Measurements from ENCODE around the gene ACTR6. TPM values are rescaled to one million over a fixed set of nuclear protein-coding genes. Genes with fewer than 3 reads are reported as not detected.

ACTR6 gene
- total RNA-seq, 4 donors from 2014 or later, result 4.9 to 35.0 (median 13.7) TPM

- Histone ChIP-seq H3K36me3 (no peaks in the 10 kb centered on the region), H3K4me1 (peaks cover 0 to 7% (median 3%) of the 10 kb centered on the region in 4 donors), H3K9me3 (no peaks in the 10 kb centered on the region), H3K27me3 (no peaks in the 10 kb centered on the region), H3K4me3 (no peak overlapping the region), H3K27ac (no peak overlapping the region)
- WGBS, 2 donors (ENCODE audit: low coverage in 1 of 2), result 92% methylated on average over 13 of the region's 13 CpGs; no CpG with 5 or more reads in 1 of the 2 donors
- in situ Hi-C loops (cut with MboI; ENCODE audit: low pct_ligation_motif_present in 1 of 4, low pct_unique_long_range_greater_than_20kb in 1 of 4, low sequenced_read_pairs in 3 of 4) (no loop called here), intact Hi-C loops (cut with DNase I; ENCODE audit: low total_unique reads) (no loop called here)
- no peak for DNase-seq
- TF ChIP-seq EP300 (IDR thresholded peaks at IDR 0.05; ENCODE audit: low read depth) (no peak), POLR2AphosphoS5 (IDR thresholded peaks at IDR 0.05) (no peak), POLR2A (IDR thresholded peaks at IDR 0.05) (no peak)
- TF ChIP-seq, protein P1, sequence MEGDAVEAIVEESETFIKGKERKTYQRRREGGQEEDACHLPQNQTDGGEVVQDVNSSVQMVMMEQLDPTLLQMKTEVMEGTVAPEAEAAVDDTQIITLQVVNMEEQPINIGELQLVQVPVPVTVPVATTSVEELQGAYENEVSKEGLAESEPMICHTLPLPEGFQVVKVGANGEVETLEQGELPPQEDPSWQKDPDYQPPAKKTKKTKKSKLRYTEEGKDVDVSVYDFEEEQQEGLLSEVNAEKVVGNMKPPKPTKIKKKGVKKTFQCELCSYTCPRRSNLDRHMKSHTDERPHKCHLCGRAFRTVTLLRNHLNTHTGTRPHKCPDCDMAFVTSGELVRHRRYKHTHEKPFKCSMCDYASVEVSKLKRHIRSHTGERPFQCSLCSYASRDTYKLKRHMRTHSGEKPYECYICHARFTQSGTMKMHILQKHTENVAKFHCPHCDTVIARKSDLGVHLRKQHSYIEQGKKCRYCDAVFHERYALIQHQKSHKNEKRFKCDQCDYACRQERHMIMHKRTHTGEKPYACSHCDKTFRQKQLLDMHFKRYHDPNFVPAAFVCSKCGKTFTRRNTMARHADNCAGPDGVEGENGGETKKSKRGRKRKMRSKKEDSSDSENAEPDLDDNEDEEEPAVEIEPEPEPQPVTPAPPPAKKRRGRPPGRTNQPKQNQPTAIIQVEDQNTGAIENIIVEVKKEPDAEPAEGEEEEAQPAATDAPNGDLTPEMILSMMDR (IDR thresholded peaks at IDR 0.05), result no peak
Observed at GRCh38 chr12:100189636-100190394, 10.8 kb upstream of the ACTR6 start.

GRCh38 chr12:100193085-100193484, 7.5 kb upstream of the ACTR6 start:
- Histone ChIP-seq H3K4me1 (no peaks in the 10 kb centered on the region), H3K27me3 (no peaks in the 10 kb centered on the region), H3K9me3 (no peaks in the 10 kb centered on the region), H3K4me3 (no peak overlapping the region), H3K27ac (no peak overlapping the region), H3K36me3 (no peaks in the 10 kb centered on the region)
- intact Hi-C loops (cut with DNase I; ENCODE audit: low total_unique reads) (no loop called here), in situ Hi-C loops (cut with MboI; ENCODE audit: low pct_ligation_motif_present in 1 of 4, low pct_unique_long_range_greater_than_20kb in 1 of 4, low sequenced_read_pairs in 3 of 4) (no loop called here)
- no peak for TF ChIP-seq EP300 (IDR thresholded peaks at IDR 0.05; ENCODE audit: low read depth)
- TF ChIP-seq POLR2A (IDR thresholded peaks at IDR 0.05), result no peak
- TF ChIP-seq, protein P1 (IDR thresholded peaks at IDR 0.05), result no peak
- no peak for TF ChIP-seq POLR2AphosphoS5 (IDR thresholded peaks at IDR 0.05)
- 86 to 91% methylated on average over 1 of the region's 1 CpG for WGBS, 2 donors (ENCODE audit: low coverage in 1 of 2)
- DNase-seq, result no peak

- in situ Hi-C loops (cut with MboI; ENCODE audit: low pct_ligation_motif_present in 1 of 4, low pct_unique_long_range_greater_than_20kb in 1 of 4, low sequenced_read_pairs in 3 of 4), result no loop called here
- intact Hi-C loops (cut with DNase I; ENCODE audit: low total_unique reads), result no loop called here
- H3K4me1 ChIP-seq, result peaks cover 13 to 25% (median 19%) of the 10 kb centered on the region in 4 donors
- H3K27ac ChIP-seq, result no peak overlapping the region
- no peaks in the 10 kb centered on the region for H3K36me3 ChIP-seq
- DNase-seq, result no peak
- 94 to 100% methylated on average over 1 to 4 of the region's 4 CpGs for WGBS, 2 donors (ENCODE audit: low coverage in 1 of 2)
- no peak overlapping the region for H3K4me3 ChIP-seq
- TF ChIP-seq POLR2A (IDR thresholded peaks at IDR 0.05), result no peak
- no peak for TF ChIP-seq POLR2AphosphoS5 (IDR thresholded peaks at IDR 0.05)
- H3K27me3 ChIP-seq, result no peaks in the 10 kb centered on the region
- no peaks in the 10 kb centered on the region for H3K9me3 ChIP-seq
Observed at GRCh38 chr12:100197486-100197885, 3.1 kb upstream of the ACTR6 start.

DNA sequence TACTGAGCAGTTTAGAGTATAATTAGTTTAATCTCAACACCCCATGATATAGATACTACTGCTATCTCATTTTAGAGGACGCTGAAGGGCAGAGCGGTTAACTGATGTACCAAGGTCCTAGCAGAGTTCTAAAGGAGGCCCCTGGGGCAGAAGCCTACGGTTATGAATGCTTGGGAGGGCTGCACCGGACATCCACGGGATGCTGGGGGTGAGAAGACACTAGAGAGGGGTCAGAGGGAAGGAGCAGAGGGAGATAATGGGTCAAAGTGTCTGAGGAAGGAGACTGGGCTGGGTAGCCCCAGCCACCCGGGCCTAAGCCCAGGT, 1.6 kb upstream of the ACTR6 start:
- 36 to 61% methylated on average over 3 to 6 of the region's 6 CpGs for WGBS, 2 donors (ENCODE audit: low coverage in 1 of 2)
- no peak for DNase-seq
- Histone ChIP-seq H3K27me3 (no peaks in the 10 kb centered on the region), H3K9me3 (no peaks in the 10 kb centered on the region), H3K4me3 (peak overlapping the region; percentile 66 to 98 (median 82)), H3K4me1 (peaks cover 13 to 33% (median 19%) of the 10 kb centered on the region in 4 donors), H3K27ac (peak overlapping the region; percentile 90 to 97 (median 92)), H3K36me3 (no peaks in the 10 kb centered on the region)
- in situ Hi-C loops (cut with MboI; ENCODE audit: low pct_ligation_motif_present in 1 of 4, low pct_unique_long_range_greater_than_20kb in 1 of 4, low sequenced_read_pairs in 3 of 4) (no loop called here), intact Hi-C loops (cut with DNase I; ENCODE audit: low total_unique reads) (no loop called here)
- TF ChIP-seq, protein P1 (IDR thresholded peaks at IDR 0.05), result no peak
